ENCODE measurements around the gene ID2.

DNA sequence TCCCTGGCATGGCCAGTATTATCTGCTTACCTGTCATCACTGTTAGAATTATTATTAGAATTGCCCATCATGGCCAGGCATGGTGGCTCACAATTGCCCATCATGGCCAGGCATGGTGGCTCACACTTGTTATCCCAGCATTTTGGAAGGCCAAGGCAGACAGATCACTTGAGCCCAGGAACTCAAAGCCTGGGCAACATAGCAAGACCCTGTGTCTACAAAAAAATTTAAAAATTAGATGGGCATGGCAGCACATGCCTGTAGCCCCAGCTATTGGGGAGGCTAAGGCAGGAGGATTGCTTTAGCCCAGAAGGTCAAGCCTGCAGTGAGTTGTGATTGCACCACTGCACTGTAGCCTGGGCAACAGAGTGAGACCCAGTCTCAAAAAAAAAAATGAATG is 27.4 kb upstream of the ID2 start:
- TF ChIP-seq, protein P1, sequence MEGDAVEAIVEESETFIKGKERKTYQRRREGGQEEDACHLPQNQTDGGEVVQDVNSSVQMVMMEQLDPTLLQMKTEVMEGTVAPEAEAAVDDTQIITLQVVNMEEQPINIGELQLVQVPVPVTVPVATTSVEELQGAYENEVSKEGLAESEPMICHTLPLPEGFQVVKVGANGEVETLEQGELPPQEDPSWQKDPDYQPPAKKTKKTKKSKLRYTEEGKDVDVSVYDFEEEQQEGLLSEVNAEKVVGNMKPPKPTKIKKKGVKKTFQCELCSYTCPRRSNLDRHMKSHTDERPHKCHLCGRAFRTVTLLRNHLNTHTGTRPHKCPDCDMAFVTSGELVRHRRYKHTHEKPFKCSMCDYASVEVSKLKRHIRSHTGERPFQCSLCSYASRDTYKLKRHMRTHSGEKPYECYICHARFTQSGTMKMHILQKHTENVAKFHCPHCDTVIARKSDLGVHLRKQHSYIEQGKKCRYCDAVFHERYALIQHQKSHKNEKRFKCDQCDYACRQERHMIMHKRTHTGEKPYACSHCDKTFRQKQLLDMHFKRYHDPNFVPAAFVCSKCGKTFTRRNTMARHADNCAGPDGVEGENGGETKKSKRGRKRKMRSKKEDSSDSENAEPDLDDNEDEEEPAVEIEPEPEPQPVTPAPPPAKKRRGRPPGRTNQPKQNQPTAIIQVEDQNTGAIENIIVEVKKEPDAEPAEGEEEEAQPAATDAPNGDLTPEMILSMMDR (IDR thresholded peaks at IDR 0.05): no peak
- no peak for TF ChIP-seq POLR2A (IDR thresholded peaks at IDR 0.05)
- no peak for TF ChIP-seq POLR2AphosphoS5 (IDR thresholded peaks at IDR 0.05; ENCODE audit: insufficient read depth in 1 of 2, low read depth in 1 of 2)
